Measurements from ENCODE around the gene CACNB2. TPM values are rescaled to one million over a fixed set of nuclear protein-coding genes. Genes with fewer than 3 reads are reported as not detected.
"Not testable (repeated sequence)": the region's sequence is repeated elsewhere in the genome, so short reads cannot be mapped to it uniquely, and the experiment has no call there.

The CACNB2 gene
- total and polyA plus RNA-seq, 7 experiments from 2014 or later: 0.30 to 0.49 (median 0.48) TPM; not detected in 4

DNA sequence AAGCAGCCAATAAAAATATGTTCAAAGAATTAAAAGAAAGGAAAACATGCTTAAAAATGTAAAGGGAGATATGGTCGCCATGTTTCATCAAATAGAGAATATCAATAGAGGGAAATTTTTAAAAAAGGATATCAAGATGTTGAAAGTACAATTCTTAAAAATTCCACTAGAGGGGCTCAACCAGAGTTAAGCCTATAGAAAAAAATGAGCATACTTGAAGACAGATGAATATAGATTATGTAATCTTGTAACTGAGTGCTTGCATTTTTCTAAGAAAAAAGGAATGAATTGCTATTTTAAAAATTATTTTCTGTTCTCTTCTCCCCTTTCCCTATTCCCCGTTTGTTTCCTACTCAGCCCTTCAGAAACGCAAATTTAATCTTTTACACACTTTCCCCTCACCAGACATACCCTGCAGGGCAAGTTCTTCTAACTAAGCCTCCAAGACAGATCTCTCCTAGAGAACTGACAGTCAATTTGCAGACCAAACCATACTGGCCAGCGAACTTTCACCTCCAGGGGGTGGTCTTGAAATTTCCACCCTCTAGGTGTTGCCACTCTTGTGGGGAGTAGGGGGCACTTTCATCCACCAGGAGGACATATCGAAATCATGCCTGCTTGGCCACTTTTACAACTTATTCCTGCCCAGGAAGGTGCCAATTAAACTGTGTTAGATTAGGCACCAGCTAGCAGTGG, 443.5 kb downstream of the CACNB2 start:
- no peak overlapping the region for H3K4me3 ChIP-seq (ENCODE audit: low read length)
- no peaks in the 10 kb centered on the region for H3K27me3 Mint-ChIP-seq
- H3K9me3 ChIP-seq (ENCODE audit: control insufficient read depth in 2 of 3, low read length in 3 of 3): peaks cover 0 to under 1% (median 0%) of the 10 kb centered on the region in 3 experiments
- H3K4me1 Mint-ChIP-seq: peaks cover 7 to 29% (median 18%) of the 10 kb centered on the region in 7 donors
- DNase-seq (peak in 4 of 9 donors; percentile 2 to 13 (median 11)), ATAC-seq (no peak)
- H3K27ac ChIP-seq (ENCODE audit: low read depth, low read length): no peak overlapping the region
- intact Hi-C loops (cut with micrococcal nuclease): loop anchor here (1.0 to 2.0 kb wide), 3 partner anchors 67 to 76 kb away; partner anchors contain the start of genes ARL5B (in 2 of the 2) and NSUN6 (in 1 of the 2)
- H3K27me3 ChIP-seq (ENCODE audit: control insufficient read depth in 2 of 2, insufficient read depth in 2 of 2, low read length in 2 of 2): no peaks in the 10 kb centered on the region
- H3K4me3 Mint-ChIP-seq: peak overlapping the region in 1 of 10 donors; percentile 4
- ChIA-PET CTCF (interaction anchor here (0.6 kb wide), 1 partner anchor 296 kb away, joined by 4 read pairs; no protein-coding TSS in a partner anchor), POLR2A (no interaction called here)
- H3K27ac Mint-ChIP-seq: peak overlapping the region in 6 of 9 donors; percentile 5 to 64 (median 38)
- peaks cover 3 to 37% (median 8%) of the 10 kb centered on the region in 3 experiments for H3K36me3 ChIP-seq (ENCODE audit: control insufficient read depth in 2 of 3, insufficient read depth in 3 of 3, low read length in 3 of 3)
- peaks cover 0 to 7% of the 10 kb centered on the region in 2 donors for H3K4me1 ChIP-seq (ENCODE audit: control insufficient read depth in 2 of 2, insufficient read depth in 2 of 2, low read length in 2 of 2)
- peaks cover 24 to 92% (median 77%) of the 10 kb centered on the region in 5 donors for H3K36me3 Mint-ChIP-seq
- H3K9me3 Mint-ChIP-seq: peaks cover 0 to 8% (median 2%) of the 10 kb centered on the region in 11 donors

DNA sequence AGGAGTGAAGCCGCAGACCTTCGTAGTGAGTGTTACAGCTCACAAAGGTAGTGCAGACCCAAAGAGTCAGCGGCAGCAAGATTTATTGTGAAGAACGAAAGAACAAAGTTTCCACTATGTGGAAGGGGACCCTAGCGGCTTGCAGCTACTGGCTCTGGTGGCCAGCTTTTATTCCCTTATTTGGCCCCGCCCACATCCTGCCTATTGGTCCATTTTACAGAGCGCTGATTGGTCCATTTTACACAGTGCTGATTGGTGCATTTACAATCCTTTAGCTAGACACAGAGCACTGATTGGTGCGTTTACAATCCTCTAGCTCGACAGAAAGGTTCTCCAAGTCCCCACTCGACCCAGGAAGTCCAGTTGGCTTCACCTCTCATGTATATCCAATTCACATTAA, 446.4 kb downstream of the CACNB2 start:
- H3K27ac Mint-ChIP-seq; CTCF ChIA-PET; ATAC-seq; H3K27me3 Mint-ChIP-seq; H3K4me1 ChIP-seq (ENCODE audit: control insufficient read depth in 2 of 2, insufficient read depth in 2 of 2, low read length in 2 of 2); H3K9me3 ChIP-seq (ENCODE audit: control insufficient read depth in 2 of 3, low read length in 3 of 3); H3K4me3 Mint-ChIP-seq; DNase-seq; H3K4me3 ChIP-seq (ENCODE audit: low read length); POLR2A ChIA-PET; intact Hi-C loops (cut with micrococcal nuclease); H3K27me3 ChIP-seq (ENCODE audit: control insufficient read depth in 2 of 2, insufficient read depth in 2 of 2, low read length in 2 of 2); H3K27ac ChIP-seq (ENCODE audit: low read depth, low read length): not testable (repeated sequence)
- peaks cover 0 to 27% (median 0%) of the 10 kb centered on the region in 3 experiments for H3K36me3 ChIP-seq (ENCODE audit: control insufficient read depth in 2 of 3, insufficient read depth in 3 of 3, low read length in 3 of 3)
- H3K4me1 Mint-ChIP-seq: peaks cover 13 to 44% (median 23%) of the 10 kb centered on the region in 7 donors
- peaks cover 20 to 92% (median 77%) of the 10 kb centered on the region in 5 donors for H3K36me3 Mint-ChIP-seq
- peaks cover 0 to 12% (median 4%) of the 10 kb centered on the region in 11 donors for H3K9me3 Mint-ChIP-seq

GRCh38 chr10:18591141-18591540, 450.9 kb downstream of the CACNB2 start:
- H3K36me3 ChIP-seq (ENCODE audit: control insufficient read depth in 2 of 3, insufficient read depth in 3 of 3, low read length in 3 of 3): peaks cover 0 to 31% (median 0%) of the 10 kb centered on the region in 3 experiments
- CTCF ChIA-PET; H3K27ac Mint-ChIP-seq; H3K4me3 Mint-ChIP-seq; H3K27me3 ChIP-seq (ENCODE audit: control insufficient read depth in 2 of 2, insufficient read depth in 2 of 2, low read length in 2 of 2); H3K4me3 ChIP-seq (ENCODE audit: low read length); POLR2A ChIA-PET; ATAC-seq; DNase-seq; H3K4me1 ChIP-seq (ENCODE audit: control insufficient read depth in 2 of 2, insufficient read depth in 2 of 2, low read length in 2 of 2); H3K27me3 Mint-ChIP-seq; intact Hi-C loops (cut with micrococcal nuclease); H3K9me3 ChIP-seq (ENCODE audit: control insufficient read depth in 2 of 3, low read length in 3 of 3); H3K27ac ChIP-seq (ENCODE audit: low read depth, low read length): not testable (repeated sequence)
- Mint-ChIP-seq H3K36me3 (peaks cover 21 to 90% (median 73%) of the 10 kb centered on the region in 5 donors), H3K4me1 (peaks cover 5 to 23% (median 11%) of the 10 kb centered on the region in 7 donors), H3K9me3 (peaks cover 0 to 12% (median 4%) of the 10 kb centered on the region in 11 donors)

Other genes starting within 250 kb of the CACNB2 start
- gene SLC39A12, start 188.5 kb upstream of the CACNB2 start, total RNA-seq: not detected
- not detected for gene SLC39A12, start 188.5 kb upstream of the CACNB2 start, polyA plus RNA-seq

Measured in naive thymus-derived CD4-positive, alpha-beta T cell (primary cell).